HG02981 (cell line): Measurements from ENCODE around the gene USP15.

ENCODE experiments used
- ATAC-seq: cut with Tn5 transposase; IDR thresholded peaks from one replicate; pipeline ENCODE4 v1.9.1; 2021; ENCODE audit warnings: mild to moderate bottlenecking, moderate library complexity; ENCODE audit not compliant: unreplicated experiment

Gene USP15

DNA sequence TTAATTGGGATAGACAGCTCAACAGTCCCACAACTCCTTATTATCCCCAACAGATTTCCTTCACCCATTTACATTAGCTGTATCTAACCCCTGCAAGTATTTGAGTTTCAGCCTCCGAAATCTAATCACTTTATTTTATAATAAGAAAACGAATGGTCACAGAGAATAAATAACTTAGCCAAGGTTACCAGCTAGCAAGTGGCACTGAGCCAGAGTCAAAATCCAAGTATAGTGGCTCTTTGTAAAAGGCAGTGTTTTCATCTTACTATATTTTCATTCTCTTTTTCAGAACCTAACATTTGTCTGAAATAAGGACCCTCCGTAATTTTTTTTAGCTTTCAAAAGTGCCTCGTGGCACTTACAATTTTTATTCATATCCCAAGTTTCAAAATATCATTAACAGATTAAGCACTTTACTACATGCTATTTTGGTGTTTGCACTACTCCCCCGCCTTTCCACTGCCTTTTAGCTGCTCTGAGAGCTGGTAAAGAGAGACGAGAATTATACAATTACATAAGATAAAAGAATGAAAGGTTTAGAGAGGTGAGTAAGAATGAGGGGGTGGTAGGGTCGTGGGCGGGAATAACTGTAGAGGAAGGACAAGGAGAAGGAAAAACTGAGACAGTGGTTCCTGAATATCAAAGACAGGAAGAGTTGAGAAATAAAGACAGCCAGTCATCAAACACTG is 3.7 kb upstream of the USP15 start:
- ATAC-seq, result no peak

DNA sequence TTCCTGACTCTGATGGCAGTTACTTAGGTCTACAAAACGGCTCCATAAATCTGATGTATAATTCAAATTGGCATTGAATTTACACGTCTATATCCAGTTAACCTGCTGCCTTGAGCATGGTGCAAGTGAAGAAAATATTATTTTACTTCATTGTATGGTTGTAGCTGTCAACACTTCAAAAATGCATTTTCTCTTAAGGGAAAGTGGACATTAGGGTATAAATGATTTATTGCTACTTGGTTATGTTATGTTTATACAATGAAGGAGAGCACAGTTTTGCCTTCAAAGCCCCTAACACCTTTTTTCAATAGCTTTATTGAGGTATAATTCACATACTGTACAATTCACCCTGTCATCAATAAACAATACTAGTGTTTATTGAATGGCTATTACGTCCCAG is 2.0 kb upstream of the USP15 start:
- ATAC-seq, result no peak

DNA sequence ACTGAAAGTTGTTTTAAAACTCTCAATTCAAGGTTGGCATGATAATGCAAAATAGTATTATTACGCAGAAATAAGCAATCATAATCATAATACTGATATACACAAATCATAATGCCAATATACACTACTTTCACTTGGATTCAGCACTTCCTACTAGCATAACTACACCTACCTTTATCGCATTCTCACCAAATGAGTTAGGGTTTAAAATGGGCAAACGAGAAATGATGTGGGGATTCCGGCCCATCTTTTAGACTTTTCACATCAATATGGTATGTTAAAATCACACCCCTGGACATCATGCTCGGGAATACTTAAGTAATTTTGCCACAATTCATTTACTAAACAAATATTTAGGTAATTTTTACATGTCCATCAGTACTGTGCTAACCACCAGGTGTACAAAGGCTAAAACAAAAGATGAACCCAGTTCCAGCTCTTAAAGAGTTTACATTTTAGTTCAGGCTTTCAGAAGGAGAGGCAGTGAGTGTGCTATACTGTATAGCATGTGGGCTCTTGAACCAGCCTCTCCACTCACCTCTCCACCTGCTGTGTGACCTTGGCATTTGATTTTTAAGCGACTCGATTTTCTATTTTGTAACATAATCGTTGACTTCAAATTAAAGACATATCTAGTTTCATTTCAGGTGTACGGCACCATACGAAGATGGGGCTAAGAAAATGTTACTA is 1.1 kb upstream of the USP15 start:
- peak; percentile 16 for ATAC-seq

DNA sequence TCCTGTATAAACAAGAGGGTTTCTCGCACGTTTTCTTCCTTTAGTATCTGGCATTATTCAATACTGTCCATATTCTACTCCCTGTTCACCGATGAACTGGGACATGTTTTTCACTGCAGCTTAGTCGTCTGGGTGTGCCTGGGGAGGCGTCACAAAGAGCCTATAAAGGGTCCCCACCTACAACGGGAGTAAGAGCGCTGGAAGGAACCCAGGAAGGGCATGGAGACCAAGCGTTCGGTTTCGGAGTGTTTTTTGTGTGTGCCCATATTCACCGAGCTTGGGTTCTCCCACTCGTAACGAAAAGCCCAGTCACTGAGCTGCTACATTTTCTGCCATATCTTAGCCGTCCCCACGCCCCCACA is 592 bp upstream of the USP15 start:
- peak; percentile 7 for ATAC-seq

DNA sequence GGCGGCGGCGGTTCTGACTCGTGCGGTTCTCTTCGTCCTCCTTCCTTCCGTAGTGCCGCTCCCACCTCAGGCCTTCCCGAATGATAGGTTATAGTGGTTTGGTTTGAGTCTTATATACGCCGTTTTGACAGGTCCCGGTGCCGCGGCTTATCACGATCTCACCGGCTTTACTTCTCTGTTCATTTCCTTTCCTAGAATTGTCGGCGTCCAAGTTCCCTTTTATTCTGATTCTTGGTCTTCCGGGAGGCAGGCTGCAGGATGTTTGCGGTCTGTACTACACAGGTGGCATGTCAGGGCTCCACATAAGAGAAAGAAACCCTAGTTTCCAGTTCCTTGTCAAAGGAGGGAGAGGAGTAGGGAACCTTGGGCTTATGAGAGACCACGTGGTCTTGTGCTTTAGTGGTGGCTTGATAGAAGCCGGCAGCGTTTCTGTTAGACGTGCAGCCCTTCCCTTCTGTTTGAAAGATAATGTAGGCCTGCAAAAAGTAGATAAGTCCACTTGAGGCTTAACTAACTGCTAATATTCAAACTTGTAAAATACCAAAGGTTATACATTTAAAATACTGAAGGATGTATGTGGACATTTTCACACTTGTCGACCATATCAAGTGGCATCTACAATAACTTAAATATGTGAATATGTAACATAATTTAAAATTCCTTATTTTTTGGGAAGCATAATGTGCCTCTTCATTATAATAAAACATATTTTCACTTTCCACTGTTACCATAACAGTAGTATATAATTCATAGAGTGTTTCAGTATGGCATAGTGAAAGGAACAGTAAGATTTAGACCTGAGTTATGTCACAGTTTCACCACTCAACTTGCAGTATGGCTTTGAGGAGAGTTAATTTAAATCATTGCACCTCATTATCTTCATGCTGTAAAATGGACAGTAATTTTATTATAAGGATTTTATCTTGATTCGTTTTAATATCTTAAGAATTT is 804 bp downstream of the USP15 start:
- peak; percentile 49 for ATAC-seq

DNA sequence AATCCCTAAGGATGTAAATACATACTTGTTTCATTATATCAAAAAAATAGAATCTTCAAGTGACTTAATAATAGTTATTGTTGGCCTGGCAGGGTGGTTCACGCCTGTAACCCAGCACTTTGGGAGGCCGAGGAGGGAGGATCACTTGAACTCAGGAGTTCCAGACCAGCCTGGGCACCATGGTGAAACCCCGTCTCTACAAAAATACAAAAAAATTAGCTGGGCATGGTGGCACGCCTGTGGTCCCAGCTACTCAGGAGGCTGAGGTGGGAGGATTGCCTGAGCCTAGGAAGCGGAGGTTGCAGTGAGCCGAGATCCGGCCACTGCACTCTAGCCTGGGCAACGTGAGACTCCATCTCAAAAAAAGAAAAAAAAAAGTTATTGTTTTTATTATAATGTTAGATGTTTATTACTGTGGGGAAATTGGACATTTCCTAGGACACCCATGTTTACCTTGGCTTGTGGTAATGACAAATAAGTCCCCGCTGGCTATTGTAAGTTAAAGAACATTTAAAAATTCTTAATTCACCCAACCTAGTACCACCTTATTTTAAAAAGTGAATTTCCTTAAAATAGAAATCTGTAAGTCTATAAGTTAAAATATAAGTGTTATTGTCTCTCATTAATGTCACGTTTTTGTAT is 1.8 kb downstream of the USP15 start:
- no peak for ATAC-seq

DNA sequence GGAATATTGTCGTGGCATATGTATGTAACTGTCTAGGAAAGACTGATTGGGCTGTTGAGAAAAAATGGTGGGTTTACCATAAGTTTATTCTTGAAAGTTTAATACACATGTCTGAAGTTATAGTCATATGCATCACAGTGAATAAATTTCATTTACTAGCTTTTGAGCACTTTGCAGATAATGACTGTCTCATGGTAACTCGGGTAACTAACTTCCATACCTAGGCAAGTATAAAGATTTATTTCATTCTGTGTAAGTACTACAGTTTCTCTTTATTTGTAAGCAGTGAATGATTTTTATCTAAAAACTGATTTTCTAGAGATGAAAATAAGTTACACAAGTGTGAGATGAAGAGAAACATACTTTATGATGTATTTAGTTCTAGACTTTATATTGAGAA is 3.0 kb downstream of the USP15 start:
- no peak for ATAC-seq

DNA sequence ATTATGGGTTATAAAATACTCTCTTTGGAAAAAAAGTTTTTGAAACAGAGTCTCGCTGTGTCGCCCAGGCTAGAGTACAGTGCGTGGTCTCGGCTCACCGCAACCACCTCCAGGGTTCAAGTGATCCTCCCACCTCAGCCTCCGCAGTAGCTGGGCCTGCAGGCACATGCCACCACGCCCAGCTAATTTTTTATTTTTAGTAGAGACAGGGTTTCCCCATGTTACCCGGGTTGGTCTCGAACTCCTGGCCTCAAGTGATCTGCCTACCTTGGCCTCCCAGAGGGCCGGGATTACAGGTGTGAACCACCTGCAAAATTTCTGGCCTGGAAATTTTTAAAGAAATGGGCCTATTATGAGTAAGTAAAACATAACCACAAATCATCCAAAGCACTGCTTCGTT is 3.8 kb downstream of the USP15 start:
- ATAC-seq, result no peak

DNA sequence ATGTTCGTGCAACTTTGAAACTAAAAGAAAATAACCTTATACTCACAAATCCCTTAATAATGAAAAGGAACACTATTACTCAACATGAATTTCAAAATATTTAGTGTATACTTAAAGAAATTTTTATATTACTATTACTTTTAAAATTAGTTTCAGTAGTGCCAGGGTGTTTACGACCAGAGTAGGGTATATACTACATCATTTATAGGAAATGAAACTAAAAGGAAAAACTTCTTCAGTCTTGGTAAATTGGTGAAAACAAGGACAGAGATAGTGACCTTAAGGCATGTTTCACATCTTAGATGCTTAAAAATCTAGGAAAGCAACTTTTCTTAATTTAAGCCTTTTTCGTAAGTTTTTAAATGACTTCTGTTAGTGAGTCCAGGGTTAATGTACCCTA is 4.5 kb downstream of the USP15 start:
- no peak for ATAC-seq

DNA sequence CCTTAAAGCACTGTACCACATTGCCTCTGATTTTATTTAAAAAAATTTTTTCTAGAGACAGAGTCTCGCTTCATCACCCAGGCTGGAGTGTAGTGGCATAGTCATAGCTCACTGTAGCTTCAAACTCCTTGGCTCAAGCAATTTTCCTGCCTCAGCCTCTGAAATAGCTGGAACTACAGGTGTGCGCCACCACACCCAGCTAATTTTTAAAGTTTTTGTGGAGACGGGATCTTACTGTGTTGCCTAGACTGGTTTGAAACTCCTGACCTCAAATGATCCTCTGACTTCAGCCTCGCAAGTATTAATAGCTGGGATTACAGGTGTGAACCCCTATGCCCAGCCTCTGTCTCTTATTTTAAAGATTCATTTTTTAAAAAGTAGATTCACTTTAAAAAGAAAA is 5.3 kb downstream of the USP15 start:
- no peak for ATAC-seq

DNA sequence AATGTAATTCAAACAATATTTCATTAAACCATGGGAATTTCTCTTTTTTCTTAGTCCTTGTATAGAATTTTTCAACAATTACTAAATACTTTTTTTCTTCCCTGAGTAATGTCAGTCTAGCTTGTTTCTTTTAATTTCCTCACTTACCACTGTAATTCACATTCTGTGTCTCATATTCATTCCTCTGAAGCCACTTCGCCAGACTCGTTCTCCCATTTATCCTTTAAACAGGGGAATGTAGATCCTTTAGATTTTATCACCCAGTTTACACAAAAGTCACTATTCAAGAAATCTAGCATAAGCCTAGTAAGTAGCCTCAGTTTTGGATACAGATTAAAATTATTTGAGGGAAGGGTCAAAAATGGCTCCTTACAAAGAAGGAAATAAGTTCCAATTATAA is 6.8 kb downstream of the USP15 start:
- ATAC-seq, result no peak

DNA sequence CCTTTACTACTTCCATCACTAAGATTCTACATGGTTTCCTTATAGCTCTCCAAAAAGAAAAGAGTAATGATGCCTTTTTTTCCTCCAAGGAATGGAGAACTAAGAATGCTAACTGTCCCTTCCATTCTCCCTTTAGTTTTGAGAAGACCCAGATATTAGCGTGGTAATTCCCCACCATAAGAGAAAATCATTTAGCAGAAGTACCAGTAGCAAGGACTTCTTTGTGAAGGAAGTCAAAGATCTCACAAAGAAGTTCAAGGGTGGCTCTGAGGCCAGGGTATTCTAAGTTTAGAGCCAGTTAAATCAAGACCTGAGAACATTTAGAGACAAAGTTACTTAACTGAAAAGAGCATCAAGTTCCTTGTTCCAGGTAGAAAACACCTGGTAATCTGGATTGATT is 7.3 kb downstream of the USP15 start:
- no peak for ATAC-seq

DNA sequence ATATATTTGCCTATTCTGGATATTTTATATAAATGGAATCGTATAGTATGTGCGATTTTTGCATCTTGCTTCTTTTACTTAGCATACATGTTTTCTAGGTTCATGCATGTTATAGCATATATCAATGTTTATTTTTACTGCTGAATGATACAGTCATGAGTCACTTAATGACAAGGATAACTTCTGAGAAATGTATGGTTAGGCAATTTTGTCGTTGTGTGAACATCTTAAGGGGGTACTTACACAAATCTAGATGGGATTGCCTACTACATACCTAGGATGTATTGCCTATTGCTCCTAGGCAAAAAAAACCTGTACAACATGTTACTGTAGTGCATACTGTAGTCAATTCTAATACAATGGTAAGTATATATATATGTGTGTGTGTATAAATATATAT is 8.8 kb downstream of the USP15 start:
- ATAC-seq, result no peak

DNA sequence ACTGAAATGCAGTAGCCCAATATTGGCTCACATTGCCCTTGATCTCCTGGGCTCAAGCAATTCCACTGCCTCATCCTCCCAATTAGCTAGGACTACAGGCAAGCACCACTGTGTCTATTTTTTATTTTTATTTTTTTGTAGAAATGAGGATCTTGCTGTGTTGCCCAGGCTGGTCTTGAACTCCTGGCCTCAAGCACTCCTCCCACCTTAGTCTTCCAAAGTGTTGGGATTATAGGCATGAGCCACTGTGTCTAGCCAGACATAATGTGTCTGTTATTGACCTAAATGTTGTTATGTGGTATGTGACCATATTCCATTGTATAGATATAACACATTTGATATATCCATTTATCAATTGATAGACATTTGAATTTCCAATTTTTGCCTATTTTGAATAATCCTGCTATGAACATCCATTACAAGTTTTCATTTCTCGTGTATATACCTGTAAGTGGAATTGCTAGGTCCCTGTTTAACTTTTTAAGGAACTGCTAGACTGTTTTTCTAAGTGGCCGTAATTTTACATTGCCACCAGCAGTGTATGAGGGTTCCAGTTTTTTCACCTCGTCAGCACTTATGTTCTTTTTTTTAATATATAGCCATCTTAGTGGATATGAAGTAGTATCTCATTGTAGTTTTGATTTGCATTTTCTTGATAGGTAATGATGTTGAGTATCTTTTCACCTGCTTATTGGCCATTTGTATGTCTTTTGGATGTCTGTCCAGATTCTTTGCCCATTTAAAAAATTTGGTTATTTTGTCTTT is 9.4 kb downstream of the USP15 start:
- no peak for ATAC-seq

DNA sequence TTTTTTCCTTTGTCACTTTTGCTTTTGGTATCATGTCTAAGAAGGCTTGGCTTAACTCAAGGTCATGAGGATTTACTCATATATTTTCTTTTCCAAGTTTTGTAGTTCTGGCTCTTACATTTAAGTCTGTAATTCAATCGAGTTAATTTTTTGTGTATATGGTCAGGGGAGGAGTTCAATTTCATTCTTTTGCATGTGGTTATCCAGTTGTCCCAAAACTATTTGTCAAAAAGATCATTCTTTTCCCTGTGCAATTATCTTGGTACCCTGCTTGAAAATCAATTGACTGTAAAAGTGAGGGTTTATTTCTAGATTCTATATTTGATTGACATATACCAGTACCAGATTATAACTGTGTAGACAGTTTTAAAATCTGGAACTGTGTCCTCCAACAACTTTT is 10.2 kb downstream of the USP15 start:
- no peak for ATAC-seq

DNA sequence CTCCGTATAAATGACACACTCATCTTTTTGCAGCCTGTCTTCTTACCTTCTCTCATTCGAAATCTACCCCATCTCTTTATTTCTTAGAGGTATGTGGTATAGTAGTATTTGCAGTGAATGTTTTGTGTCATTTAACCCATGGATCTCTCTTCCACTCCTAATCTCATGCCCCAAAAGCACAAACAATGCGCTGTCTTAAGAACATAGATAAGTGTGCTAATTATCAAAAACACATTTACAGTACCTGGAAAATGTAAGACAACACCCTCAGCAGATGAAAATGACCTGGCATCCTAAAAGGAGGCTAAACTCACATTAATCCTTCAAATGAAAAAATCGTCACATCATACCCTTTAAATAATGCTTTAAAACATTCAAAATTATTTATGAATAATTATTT is 10.7 kb downstream of the USP15 start:
- ATAC-seq, result no peak

DNA sequence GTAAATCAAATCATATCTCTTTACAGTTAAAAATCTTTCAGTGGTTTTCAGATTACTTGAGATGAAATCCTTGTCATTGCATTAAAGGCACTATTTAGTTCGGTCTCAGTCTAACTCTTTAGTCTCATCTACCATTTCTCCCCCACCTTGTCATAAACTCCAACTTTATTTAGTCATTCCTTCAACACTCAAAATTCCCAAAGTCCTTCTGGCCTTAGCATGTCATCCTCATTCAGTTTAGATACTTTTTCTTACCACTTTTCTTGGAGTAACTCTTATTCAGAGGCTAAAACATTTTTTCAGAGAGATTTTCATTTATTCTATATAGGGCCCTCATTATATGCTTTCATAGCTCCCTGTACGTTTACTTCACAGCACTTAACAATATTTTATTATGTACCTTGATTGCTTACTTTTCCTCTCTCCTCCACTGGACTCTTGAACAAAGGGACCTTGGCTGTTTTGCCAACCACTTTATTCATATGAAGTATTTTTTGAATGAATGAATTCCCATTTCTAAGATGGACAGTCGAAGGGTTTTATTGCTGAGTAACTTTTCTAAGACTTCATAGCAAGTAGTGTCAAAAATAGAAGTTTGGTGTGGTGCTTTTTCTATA is 12.8 kb downstream of the USP15 start:
- ATAC-seq, result no peak

DNA sequence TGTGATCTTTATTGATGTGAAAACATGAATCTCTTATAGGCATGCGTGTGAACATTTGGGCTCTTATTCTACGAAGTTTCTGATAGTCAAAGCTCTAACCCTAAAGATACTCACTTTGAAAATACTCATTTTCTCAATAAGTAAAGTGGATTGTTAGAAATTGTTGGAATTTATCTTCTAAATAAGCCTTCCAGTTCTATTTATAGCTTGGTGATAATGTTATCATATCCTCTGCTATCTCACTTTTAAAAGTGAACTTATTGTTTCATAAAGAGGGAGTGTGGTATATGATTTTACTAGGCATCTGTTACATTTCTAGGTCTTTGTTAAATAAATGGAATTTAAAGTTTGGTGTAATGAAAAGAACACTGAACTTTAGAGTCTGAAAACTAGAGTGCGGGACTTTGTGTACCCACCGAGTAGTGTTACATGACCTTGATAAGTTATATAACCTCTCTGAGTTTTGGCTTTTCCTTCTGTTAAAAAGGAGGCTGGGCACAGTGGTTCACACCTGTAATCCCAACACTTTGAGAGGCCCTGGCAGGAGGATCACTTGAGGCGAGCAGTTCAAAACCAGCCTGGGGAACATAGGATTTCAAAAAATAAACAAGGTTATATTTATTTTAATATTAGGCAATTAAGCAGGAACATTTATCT is 13.6 kb downstream of the USP15 start:
- no peak for ATAC-seq

DNA sequence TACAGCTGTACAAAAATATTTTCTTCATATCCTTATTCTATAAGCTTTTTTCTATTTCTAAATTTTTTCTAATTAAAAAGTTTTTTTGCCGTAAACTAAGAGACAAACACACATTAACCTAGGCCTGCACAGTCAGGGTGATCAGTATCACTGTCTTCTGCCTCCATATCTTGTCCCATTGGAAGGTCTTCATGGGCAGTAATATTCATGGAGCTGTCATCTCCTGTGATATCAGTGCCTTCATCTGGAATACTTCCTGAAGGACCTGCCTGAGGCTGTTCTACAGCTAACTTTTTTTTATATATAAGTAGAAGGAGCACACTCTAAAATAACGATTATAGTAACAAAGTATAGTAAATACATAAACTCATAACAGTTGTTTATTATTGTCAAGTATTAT is 17.8 kb downstream of the USP15 start:
- ATAC-seq, result no peak

DNA sequence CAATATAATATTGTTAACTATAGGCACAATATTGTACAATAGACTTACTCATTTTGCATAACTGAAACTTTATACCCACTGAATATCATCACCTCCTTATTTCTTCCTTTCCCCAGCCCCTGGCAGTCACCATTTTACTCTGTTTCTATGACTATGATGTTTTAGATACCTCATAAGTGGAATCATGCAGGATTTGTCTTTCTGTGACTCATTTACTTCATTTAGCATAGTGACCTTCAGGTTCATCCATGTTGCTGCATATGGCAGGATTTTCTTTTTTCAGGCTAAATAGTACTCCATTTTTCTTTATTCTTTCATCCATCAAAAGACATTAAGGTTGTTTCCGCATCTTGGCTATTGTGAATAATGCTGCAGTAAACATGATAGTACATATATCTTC is 18.9 kb downstream of the USP15 start:
- no peak for ATAC-seq
